Posterior vena cava (tissue), 2 donors: Measurements from ENCODE around the gene C1QTNF12. TPM values are rescaled to one million over a fixed set of nuclear protein-coding genes. Genes with fewer than 3 reads are reported as not detected.

Experiments used
- DNase-seq: peaks from one replicate; pipeline ENCODE4 v3.0.0-alpha.2; 2020; ENCODE audit warnings: low spot score
- intact Hi-C, 2 donors: fragments of 100-400 bp; cut with DNase I; formaldehyde crosslinking; loops; one replicate each; pipeline versions ENCODE4 v1.14.1 to v1.14.2; 2022 to 2023
- total RNA-seq, 2 donors: library from RNA; stranded (reverse); fragmentation: NEBNext Ultra II Directional; extraction: Animal tissue kit (Norgen Biotek cat#: 25700); gene quantifications; one replicate each; pipeline ENCODE4 v1.2.1, GENCODE V29; 2021
- donor health status: DM: yes; HTN: yes; CAD: no.
- donor health status: DM: yes; HTN: yes; CAD: no.

Gene C1QTNF12
- total RNA-seq, 2 donors from 2014 or later = 1.9 to 4.1 TPM

GRCh38 chr1:1221887-1222574, 24.5 kb downstream of the C1QTNF12 start:
- DNase-seq = no peak

GRCh38 chr1:1220197-1220596, 26.3 kb downstream of the C1QTNF12 start:
- DNase-seq = no peak
- intact Hi-C loops = no loop called here

More at GRCh38 chr1:1221887-1222574, 24.5 kb downstream of the C1QTNF12 start:
- intact Hi-C loops = loop anchor here in 1 of 2 donors (2.0 kb wide), 1 partner anchor 67 kb away; no protein-coding TSS in a partner anchor

- no peak for DNase-seq
- intact Hi-C loops = no loop called here
These were observed 27.2 kb downstream of the C1QTNF12 start for GRCh38 chr1:1219341-1219740.

GRCh38 chr1:1218524-1219200, 27.9 kb downstream of the C1QTNF12 start:
- no peak for DNase-seq
- intact Hi-C loops = no loop called here

- intact Hi-C loops = no loop called here
- no peak for DNase-seq
These were observed 28.6 kb downstream of the C1QTNF12 start for GRCh38 chr1:1217621-1218523.

GRCh38 chr1:1216770-1217620, 29.5 kb downstream of the C1QTNF12 start:
- intact Hi-C loops = no loop called here
- DNase-seq = no peak

GRCh38 chr1:1215881-1216605, 30.5 kb downstream of the C1QTNF12 start:
- intact Hi-C loops = no loop called here
- DNase-seq = no peak

GRCh38 chr1:1215080-1215676, 31.3 kb downstream of the C1QTNF12 start:
- no peak for DNase-seq
- intact Hi-C loops = no loop called here

- intact Hi-C loops = no loop called here
- no peak for DNase-seq
These were observed 32.9 kb downstream of the C1QTNF12 start, which contains the start of gene TNFRSF4 for GRCh38 chr1:1213345-1214265. TNFRSF4 (minus strand) TSS chr1:1214153; CDS start chr1:1214127, 26 bp downstream.

GRCh38 chr1:1212780-1213344, 33.7 kb downstream of the C1QTNF12 start:
- no peak for DNase-seq
- intact Hi-C loops = no loop called here

- DNase-seq = no peak
- intact Hi-C loops = no loop called here
These were observed 34.7 kb downstream of the C1QTNF12 start for GRCh38 chr1:1211541-1212441.

GRCh38 chr1:1210726-1211540, 35.6 kb downstream of the C1QTNF12 start:
- intact Hi-C loops = no loop called here
- peak; percentile 62 for DNase-seq

- intact Hi-C loops = no loop called here
- peak; percentile 80 for DNase-seq
These were observed 37.6 kb downstream of the C1QTNF12 start for GRCh38 chr1:1208713-1209433.

- peak; percentile 69 for DNase-seq
- intact Hi-C loops = no loop called here
These were observed 39.0 kb downstream of the C1QTNF12 start for GRCh38 chr1:1207571-1207892.
